ENCODE measurements around the gene ZNF687. TPM values are rescaled to one million over a fixed set of nuclear protein-coding genes. Genes with fewer than 3 reads are reported as not detected.
"Not testable (repeated sequence)": the region's sequence is repeated elsewhere in the genome, so short reads cannot be mapped to it uniquely, and the experiment has no call there.

ZNF687 gene
- total RNA-seq, 2 donors from 2014 or later: 43.0 to 49.8 TPM

- no peaks in the 10 kb centered on the region for H3K4me1 Mint-ChIP-seq
- 95 to 96% methylated on average over 4 of the region's 4 CpGs for WGBS, 2 experiments (ENCODE audit: insufficient coverage in 1 of 2, insufficient read length in 1 of 2)
- H3K9ac ChIP-seq (ENCODE audit: extremely low read depth, low read length, poor library complexity, severe bottlenecking): no peak overlapping the region
- TF ChIP-seq, protein P1, sequence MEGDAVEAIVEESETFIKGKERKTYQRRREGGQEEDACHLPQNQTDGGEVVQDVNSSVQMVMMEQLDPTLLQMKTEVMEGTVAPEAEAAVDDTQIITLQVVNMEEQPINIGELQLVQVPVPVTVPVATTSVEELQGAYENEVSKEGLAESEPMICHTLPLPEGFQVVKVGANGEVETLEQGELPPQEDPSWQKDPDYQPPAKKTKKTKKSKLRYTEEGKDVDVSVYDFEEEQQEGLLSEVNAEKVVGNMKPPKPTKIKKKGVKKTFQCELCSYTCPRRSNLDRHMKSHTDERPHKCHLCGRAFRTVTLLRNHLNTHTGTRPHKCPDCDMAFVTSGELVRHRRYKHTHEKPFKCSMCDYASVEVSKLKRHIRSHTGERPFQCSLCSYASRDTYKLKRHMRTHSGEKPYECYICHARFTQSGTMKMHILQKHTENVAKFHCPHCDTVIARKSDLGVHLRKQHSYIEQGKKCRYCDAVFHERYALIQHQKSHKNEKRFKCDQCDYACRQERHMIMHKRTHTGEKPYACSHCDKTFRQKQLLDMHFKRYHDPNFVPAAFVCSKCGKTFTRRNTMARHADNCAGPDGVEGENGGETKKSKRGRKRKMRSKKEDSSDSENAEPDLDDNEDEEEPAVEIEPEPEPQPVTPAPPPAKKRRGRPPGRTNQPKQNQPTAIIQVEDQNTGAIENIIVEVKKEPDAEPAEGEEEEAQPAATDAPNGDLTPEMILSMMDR (conservative IDR thresholded peaks at IDR 0.05): no peak
- no peaks in the 10 kb centered on the region for H3K9me3 Mint-ChIP-seq
- no peak overlapping the region for H3K27ac ChIP-seq (ENCODE audit: low read depth, low read length)
- no peak overlapping the region for H3K4me3 ChIP-seq (ENCODE audit: low read length)
- H3K27ac Mint-ChIP-seq: no peak overlapping the region
- H3K27me3 ChIP-seq (ENCODE audit: control insufficient read depth, insufficient read depth, low read length, poor library complexity, severe bottlenecking): no peaks in the 10 kb centered on the region
- H3K27me3 Mint-ChIP-seq (ENCODE audit: insufficient read depth): no peaks in the 10 kb centered on the region
- H3K36me3 Mint-ChIP-seq (ENCODE audit: low read depth): peaks cover 67% of the 10 kb centered on the region
- no peaks in the 10 kb centered on the region for H3K4me1 ChIP-seq (ENCODE audit: control insufficient read depth, insufficient read depth, low read length)
- no peak for DNase-seq
- H3K36me3 ChIP-seq (ENCODE audit: control insufficient read depth, insufficient read depth, low read length): peaks cover 54% of the 10 kb centered on the region
- H3K9me3 ChIP-seq (ENCODE audit: control insufficient read depth, low read length): no peaks in the 10 kb centered on the region
- no peak overlapping the region for H3K4me3 Mint-ChIP-seq
Observed at GRCh38 chr1:151267760-151268159, 14.3 kb upstream of the ZNF687 start.

DNA sequence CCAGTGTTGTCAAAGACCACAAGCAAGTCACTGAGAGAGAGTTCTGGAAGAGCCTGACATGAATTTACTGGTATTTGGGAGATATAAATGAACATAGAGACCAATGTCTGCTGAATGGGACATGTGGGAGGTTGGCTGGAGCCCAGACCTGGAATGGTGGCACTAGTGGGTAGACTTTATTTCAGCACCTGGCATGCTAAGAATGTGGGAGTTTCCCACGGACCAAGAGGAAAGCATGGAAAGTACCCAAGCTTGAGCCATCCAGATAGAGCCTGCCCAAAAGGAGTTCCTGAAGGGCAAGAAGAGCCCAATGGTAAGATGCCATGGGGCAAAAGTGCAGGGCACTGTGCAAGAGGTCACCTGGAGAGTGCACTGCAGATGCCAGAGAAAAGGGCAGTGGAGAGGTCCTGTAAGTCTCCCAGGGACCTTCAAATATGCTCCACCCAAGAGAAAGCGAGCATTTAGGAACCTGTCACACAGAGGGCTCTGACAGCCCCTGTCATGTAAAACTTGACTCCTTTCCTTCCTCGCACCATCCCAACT, 8.1 kb upstream of the ZNF687 start:
- peaks cover 8% of the 10 kb centered on the region for H3K36me3 ChIP-seq (ENCODE audit: control insufficient read depth, insufficient read depth, low read length)
- H3K27ac Mint-ChIP-seq: no peak overlapping the region
- H3K27ac ChIP-seq (ENCODE audit: low read depth, low read length): no peak overlapping the region
- no peak overlapping the region for H3K4me3 Mint-ChIP-seq
- no peaks in the 10 kb centered on the region for H3K9me3 ChIP-seq (ENCODE audit: control insufficient read depth, low read length)
- H3K27me3 ChIP-seq (ENCODE audit: control insufficient read depth, insufficient read depth, low read length, poor library complexity, severe bottlenecking): no peaks in the 10 kb centered on the region
- peaks cover 12% of the 10 kb centered on the region for H3K27me3 Mint-ChIP-seq (ENCODE audit: insufficient read depth)
- no peaks in the 10 kb centered on the region for H3K9me3 Mint-ChIP-seq
- H3K4me1 ChIP-seq (ENCODE audit: control insufficient read depth, insufficient read depth, low read length): no peaks in the 10 kb centered on the region
- H3K9ac ChIP-seq (ENCODE audit: extremely low read depth, low read length, poor library complexity, severe bottlenecking): no peak overlapping the region
- H3K36me3 Mint-ChIP-seq (ENCODE audit: low read depth): peaks cover 20% of the 10 kb centered on the region
- no peak overlapping the region for H3K4me3 ChIP-seq (ENCODE audit: low read length)
- TF ChIP-seq, protein P1 (conservative IDR thresholded peaks at IDR 0.05): no peak
- no peaks in the 10 kb centered on the region for H3K4me1 Mint-ChIP-seq
- no peak for DNase-seq
- WGBS, 2 experiments (ENCODE audit: insufficient coverage in 1 of 2, insufficient read length in 1 of 2): 73 to 91% methylated on average over 1 to 3 of the region's 3 CpGs

- H3K36me3 ChIP-seq (ENCODE audit: control insufficient read depth, insufficient read depth, low read length); H3K4me3 ChIP-seq (ENCODE audit: low read length); H3K4me3 Mint-ChIP-seq; H3K27ac Mint-ChIP-seq; H3K4me1 ChIP-seq (ENCODE audit: control insufficient read depth, insufficient read depth, low read length); H3K9me3 Mint-ChIP-seq; H3K4me1 Mint-ChIP-seq; H3K9ac ChIP-seq (ENCODE audit: extremely low read depth, low read length, poor library complexity, severe bottlenecking); H3K27ac ChIP-seq (ENCODE audit: low read depth, low read length); H3K9me3 ChIP-seq (ENCODE audit: control insufficient read depth, low read length); H3K27me3 ChIP-seq (ENCODE audit: control insufficient read depth, insufficient read depth, low read length, poor library complexity, severe bottlenecking); DNase-seq: not testable (repeated sequence)
- peaks cover 12% of the 10 kb centered on the region for H3K27me3 Mint-ChIP-seq (ENCODE audit: insufficient read depth)
- WGBS, 2 experiments (ENCODE audit: insufficient coverage in 1 of 2, insufficient read length in 1 of 2): 95 to 100% methylated on average over 2 to 5 of the region's 5 CpGs
- peaks cover 15% of the 10 kb centered on the region for H3K36me3 Mint-ChIP-seq (ENCODE audit: low read depth)
Observed at GRCh38 chr1:151275341-151275740, 6.8 kb upstream of the ZNF687 start.

- Histone ChIP-seq H3K4me3 (ENCODE audit: low read length) (no peak overlapping the region), H3K27ac (ENCODE audit: low read depth, low read length) (no peak overlapping the region), H3K36me3 (ENCODE audit: control insufficient read depth, insufficient read depth, low read length) (peaks cover 3% of the 10 kb centered on the region), H3K9me3 (ENCODE audit: control insufficient read depth, low read length) (no peaks in the 10 kb centered on the region), H3K4me1 (ENCODE audit: control insufficient read depth, insufficient read depth, low read length) (no peaks in the 10 kb centered on the region), H3K9ac (ENCODE audit: extremely low read depth, low read length, poor library complexity, severe bottlenecking) (no peak overlapping the region), H3K27me3 (ENCODE audit: control insufficient read depth, insufficient read depth, low read length, poor library complexity, severe bottlenecking) (no peaks in the 10 kb centered on the region)
- Mint-ChIP-seq H3K27ac (no peak overlapping the region), H3K27me3 (ENCODE audit: insufficient read depth) (peaks cover 12% of the 10 kb centered on the region), H3K4me3 (no peak overlapping the region), H3K4me1 (no peaks in the 10 kb centered on the region), H3K9me3 (no peaks in the 10 kb centered on the region), H3K36me3 (ENCODE audit: low read depth) (peaks cover 7% of the 10 kb centered on the region)
- 80 to 93% methylated on average over 2 of the region's 2 CpGs for WGBS, 2 experiments (ENCODE audit: insufficient coverage in 1 of 2, insufficient read length in 1 of 2)
- TF ChIP-seq, protein P1 (conservative IDR thresholded peaks at IDR 0.05): no peak
- no peak for DNase-seq
Observed at GRCh38 chr1:151277249-151277648, 4.8 kb upstream of the ZNF687 start.

All from endodermal cell (in vitro differentiated cells).